GM18868 (cell line): ENCODE measurements around the gene TRIO.

Source experiments
- ATAC-seq: cut with Tn5 transposase; IDR thresholded peaks from one replicate; pipeline ENCODE4 v1.9.1; 2021; ENCODE audit warnings: mild to moderate bottlenecking, moderate library complexity; ENCODE audit not compliant: unreplicated experiment

TRIO gene

GRCh38 chr5:14310901-14311300 lies 167.8 kb downstream of the TRIO start:
- ATAC-seq: no peak

- ATAC-seq: no peak
Observed at GRCh38 chr5:14313986-14314690, 171.0 kb downstream of the TRIO start.

GRCh38 chr5:14316471-14316870 lies 173.3 kb downstream of the TRIO start:
- no peak for ATAC-seq

- ATAC-seq: no peak
Observed at GRCh38 chr5:14319102-14319501, 176.0 kb downstream of the TRIO start.

DNA sequence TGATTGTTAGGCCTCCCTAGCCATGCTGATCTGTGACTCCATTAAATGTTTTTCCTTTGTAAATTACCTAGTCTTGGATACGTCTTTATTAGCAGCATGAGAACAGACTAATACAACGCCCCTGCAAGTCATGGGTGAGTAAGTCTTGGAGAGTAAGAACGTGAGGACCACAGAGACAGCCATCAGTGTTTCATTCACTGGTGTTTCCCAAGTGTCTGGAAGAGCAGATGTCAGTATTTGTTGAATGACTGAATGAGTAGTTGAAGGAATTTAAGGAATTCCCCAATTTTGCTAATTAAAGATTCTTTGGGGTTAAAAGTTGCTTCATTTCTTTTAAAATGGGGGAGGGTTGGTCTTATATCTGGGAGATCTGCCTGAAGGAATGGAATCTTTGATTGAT lies 178.8 kb downstream of the TRIO start:
- ATAC-seq: no peak

- no peak for ATAC-seq
Observed at GRCh38 chr5:14322437-14323187, 179.5 kb downstream of the TRIO start.

- ATAC-seq: no peak
Observed at GRCh38 chr5:14323466-14323865, 180.3 kb downstream of the TRIO start.

DNA sequence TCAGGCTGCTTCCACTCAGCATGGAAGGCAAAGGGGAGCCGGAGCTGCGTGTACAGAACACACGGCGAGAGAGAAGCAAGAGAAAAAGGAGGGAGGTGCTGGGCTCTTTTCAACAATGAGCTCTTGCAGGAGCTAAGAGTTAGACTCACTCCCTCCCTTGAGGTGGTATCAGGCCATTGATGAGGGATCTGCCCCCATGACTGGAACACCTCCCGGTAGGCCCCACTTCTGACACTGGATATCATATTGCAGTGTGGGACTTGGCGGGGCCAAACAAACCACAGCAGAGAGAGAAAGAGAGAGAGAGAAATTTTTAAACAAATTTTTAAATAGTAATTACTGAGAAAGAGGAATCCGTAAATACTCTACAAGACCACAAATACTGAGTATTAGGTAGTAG lies 182.2 kb downstream of the TRIO start:
- no peak for ATAC-seq

GRCh38 chr5:14326035-14326903 lies 183.1 kb downstream of the TRIO start:
- ATAC-seq: no peak

GRCh38 chr5:14327624-14328023 lies 184.5 kb downstream of the TRIO start:
- ATAC-seq: no peak

DNA sequence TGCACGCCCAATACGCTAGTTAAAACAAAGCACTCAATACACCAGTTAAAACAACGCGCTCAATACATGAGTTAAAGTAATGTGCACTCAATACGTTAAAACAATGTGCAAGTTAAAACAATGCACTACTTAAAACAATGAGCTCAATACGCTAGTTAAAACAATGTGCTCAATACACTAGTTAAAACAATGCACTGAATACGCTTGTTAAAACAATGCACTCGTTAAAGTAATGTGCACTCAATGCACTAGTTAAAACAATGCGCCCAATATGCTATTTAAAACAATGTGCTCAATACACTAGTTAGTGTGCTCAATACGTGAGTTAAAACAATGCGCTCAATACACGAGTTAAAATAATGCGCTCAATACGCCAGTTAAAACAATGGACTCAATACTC lies 185.0 kb downstream of the TRIO start:
- no peak for ATAC-seq

- no peak for ATAC-seq
Observed at GRCh38 chr5:14330291-14330690, 187.1 kb downstream of the TRIO start.

GRCh38 chr5:14330729-14331385 lies 187.7 kb downstream of the TRIO start:
- no peak for ATAC-seq

DNA sequence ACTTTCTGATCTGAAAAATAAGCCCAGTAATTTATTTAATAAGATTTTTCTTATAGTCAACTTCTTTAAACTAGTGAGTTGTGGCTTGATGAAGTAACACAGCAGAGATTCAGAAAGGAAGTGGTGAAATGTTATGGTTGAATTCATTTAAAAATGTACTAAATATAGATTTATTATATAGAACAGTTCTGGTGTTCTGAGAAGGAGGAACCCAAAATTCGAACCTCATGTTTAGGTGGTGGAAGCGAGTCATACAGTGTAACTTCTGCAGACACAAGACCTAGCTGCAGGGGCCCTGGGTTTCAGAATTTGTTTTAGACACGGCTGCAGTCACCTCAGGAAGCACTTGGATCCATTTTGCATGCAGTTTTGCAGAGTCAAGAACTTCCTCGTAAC lies 188.2 kb downstream of the TRIO start:
- peak; percentile 89 for ATAC-seq

DNA sequence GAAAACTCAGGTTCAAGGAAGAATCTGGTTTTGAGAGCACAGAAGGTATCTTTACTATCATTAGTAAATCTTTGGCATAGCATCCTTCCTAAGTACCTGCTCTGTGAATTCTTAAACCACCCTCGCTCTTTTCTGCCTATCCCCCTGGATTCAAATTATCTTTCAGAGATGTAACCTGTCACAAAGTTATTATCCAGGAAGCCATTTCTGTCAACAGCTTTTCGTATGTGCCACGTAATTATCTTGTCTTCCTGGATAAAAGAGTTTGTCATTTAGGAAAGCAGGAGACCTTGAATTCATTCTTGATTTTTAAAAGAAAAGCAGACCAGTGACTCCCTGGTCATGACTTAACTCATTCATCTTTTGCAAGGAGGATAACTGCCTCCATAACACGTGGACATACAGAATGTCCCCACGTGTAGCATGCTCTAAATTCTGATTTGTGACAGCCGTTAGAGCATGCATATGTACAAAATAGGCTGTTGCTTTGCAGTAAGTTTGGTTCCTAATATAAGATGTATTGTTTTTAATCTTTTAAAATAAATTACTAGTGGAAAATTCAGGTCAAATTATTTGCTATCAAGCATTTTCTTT lies 189.0 kb downstream of the TRIO start:
- no peak for ATAC-seq

GRCh38 chr5:14332746-14333145 lies 189.6 kb downstream of the TRIO start:
- ATAC-seq: no peak

- ATAC-seq: no peak
Observed at GRCh38 chr5:14337593-14337992, 194.5 kb downstream of the TRIO start.

DNA sequence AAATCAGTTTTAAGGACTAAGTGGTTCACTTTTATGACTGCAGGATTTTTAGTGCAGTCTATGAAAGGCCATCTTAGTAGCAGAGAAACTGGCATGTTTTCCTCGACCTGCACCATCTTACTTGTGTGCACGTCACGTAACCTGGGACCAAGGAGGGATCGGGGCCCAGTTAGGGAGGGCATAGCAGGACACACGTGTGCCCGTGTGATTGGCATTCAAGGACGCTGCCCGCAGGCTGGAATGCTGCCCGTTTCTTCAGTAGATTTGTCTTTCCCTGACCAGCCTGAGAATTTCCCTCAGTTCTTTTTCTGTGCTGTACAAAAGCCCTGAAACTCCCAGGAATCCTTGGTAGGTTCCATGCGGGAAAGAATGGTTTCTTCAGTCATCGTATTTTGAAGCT lies 196.3 kb downstream of the TRIO start:
- ATAC-seq: no peak

DNA sequence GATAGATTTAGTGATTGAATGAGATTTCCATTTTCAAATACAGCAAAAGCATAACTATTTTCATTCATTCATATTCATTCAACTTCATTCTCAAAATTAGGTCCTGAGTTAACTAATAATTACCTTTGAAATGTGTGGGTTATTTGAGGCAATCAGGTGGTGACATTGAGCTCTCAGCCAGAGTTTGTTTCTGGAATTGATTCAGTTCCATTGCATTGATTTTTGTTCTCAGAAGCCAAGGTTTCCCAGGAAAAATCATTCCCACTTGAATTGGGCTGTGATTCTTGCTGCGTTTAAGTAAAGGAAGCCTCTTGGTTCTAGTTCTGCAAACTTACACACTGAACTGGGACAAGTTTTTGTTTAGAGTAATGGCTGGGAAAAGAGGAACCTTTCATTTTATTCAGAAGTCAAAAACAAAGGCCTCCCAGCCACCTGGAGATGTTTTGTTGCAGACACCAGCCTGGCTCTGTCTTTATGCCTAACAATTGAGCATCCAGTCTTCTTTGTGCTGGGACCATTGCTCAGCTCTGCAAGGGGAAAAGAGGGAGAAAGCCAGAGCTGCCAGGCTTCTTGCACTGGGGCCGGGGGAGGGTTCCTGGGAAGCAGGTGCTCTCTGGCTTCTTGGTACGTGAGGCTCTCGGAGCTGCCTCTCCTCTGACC lies 198.6 kb downstream of the TRIO start:
- peak; percentile 9 for ATAC-seq

DNA sequence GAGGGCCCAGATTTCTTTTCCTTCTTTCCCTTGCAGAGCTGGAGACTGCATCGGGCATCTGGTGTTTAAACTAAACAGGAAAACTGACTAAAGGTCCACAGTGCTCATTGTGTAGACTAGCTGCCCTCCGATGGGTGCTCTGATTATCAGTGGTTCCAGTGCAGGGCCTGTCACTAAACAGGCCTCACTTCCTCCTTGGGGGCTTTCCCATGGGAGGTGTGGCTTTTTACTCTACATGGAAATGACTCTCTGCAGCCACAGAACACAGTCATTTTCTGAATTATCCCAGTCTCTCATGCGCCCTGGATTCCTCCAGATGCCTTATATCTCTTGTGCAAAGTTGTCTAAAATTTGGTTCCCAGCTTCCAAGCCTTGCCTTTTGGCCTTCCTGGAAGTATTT lies 199.2 kb downstream of the TRIO start:
- ATAC-seq: peak; percentile 99
